HL-60 (cell line): ENCODE data around the gene LMF1.

ENCODE experiments used
- GABPA ChIP-seq: IDR thresholded peaks from 2 replicates; pipeline ENCODE4 v1.6.1; 2012; ENCODE audit warnings: low read depth
- POLR2AphosphoS5 ChIP-seq: IDR thresholded peaks from 2 replicates; pipeline ENCODE4 v1.6.1; 2012; ENCODE audit warnings: low read depth
- SPI1 ChIP-seq: IDR thresholded peaks from 2 replicates; pipeline ENCODE4 v1.6.1; 2012; ENCODE audit warnings: low read depth, mild to moderate bottlenecking, borderline replicate concordance
- TF ChIP-seq, protein P1 (sequence below): IDR thresholded peaks from one replicate; pipeline ENCODE4 v1.5.1; 2011; ENCODE audit warnings: low read length, control low read depth, inconsistent platforms; ENCODE audit not compliant: insufficient read depth
- TF ChIP-seq, protein P2 (sequence below): IDR thresholded peaks from 2 replicates; pipeline ENCODE4 v1.6.1; 2012; ENCODE audit warnings: low read depth; ENCODE audit not compliant: insufficient replicate concordance

DNA sequence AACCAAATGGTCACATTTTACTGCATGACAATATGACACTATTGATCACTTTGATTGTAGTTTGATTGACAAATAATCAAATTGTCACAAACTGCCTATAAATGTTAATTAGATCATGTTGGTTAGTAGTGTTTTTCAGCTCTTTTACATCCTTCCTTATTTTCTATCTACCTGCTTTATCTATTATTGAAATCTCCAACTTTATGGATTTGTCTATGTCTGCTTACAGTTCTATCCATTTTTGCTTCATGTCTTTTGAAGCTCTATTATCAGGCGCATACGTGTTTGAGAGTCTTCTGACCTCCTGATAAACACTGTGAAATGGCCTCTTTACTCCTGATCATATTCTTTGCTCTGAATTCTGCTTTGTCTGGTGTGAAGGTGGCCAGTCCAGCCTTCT, 87.0 kb downstream of the LMF1 start:
- TF ChIP-seq, protein P1, sequence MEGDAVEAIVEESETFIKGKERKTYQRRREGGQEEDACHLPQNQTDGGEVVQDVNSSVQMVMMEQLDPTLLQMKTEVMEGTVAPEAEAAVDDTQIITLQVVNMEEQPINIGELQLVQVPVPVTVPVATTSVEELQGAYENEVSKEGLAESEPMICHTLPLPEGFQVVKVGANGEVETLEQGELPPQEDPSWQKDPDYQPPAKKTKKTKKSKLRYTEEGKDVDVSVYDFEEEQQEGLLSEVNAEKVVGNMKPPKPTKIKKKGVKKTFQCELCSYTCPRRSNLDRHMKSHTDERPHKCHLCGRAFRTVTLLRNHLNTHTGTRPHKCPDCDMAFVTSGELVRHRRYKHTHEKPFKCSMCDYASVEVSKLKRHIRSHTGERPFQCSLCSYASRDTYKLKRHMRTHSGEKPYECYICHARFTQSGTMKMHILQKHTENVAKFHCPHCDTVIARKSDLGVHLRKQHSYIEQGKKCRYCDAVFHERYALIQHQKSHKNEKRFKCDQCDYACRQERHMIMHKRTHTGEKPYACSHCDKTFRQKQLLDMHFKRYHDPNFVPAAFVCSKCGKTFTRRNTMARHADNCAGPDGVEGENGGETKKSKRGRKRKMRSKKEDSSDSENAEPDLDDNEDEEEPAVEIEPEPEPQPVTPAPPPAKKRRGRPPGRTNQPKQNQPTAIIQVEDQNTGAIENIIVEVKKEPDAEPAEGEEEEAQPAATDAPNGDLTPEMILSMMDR = no peak
- TF ChIP-seq SPI1 = no peak
- TF ChIP-seq GABPA = no peak
- no peak for TF ChIP-seq POLR2AphosphoS5
- TF ChIP-seq, protein P2, sequence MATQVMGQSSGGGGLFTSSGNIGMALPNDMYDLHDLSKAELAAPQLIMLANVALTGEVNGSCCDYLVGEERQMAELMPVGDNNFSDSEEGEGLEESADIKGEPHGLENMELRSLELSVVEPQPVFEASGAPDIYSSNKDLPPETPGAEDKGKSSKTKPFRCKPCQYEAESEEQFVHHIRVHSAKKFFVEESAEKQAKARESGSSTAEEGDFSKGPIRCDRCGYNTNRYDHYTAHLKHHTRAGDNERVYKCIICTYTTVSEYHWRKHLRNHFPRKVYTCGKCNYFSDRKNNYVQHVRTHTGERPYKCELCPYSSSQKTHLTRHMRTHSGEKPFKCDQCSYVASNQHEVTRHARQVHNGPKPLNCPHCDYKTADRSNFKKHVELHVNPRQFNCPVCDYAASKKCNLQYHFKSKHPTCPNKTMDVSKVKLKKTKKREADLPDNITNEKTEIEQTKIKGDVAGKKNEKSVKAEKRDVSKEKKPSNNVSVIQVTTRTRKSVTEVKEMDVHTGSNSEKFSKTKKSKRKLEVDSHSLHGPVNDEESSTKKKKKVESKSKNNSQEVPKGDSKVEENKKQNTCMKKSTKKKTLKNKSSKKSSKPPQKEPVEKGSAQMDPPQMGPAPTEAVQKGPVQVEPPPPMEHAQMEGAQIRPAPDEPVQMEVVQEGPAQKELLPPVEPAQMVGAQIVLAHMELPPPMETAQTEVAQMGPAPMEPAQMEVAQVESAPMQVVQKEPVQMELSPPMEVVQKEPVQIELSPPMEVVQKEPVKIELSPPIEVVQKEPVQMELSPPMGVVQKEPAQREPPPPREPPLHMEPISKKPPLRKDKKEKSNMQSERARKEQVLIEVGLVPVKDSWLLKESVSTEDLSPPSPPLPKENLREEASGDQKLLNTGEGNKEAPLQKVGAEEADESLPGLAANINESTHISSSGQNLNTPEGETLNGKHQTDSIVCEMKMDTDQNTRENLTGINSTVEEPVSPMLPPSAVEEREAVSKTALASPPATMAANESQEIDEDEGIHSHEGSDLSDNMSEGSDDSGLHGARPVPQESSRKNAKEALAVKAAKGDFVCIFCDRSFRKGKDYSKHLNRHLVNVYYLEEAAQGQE = no peak
